H1 (cell line): ENCODE data around the gene IGFL2. TPM values are rescaled to one million over a fixed set of nuclear protein-coding genes. Genes with fewer than 3 reads are reported as not detected.
A peak's percentile ranks its signal among the peaks of the same experiment; 100 is the strongest.

Experiments used
- ASH2L ChIP-seq: fragments of 200-600, 300-600 bp; sonication (generic); IDR thresholded peaks from one replicate; pipeline ENCODE4 v1.7.1; 2017; ENCODE audit warnings: low read length
- ATF2 ChIP-seq: IDR thresholded peaks from 2 replicates; pipeline ENCODE4 v1.6.1; 2012; ENCODE audit warnings: low read length, inconsistent platforms
- EGR1 ChIP-seq: IDR thresholded peaks from 2 replicates; pipeline ENCODE4 v1.6.1; 2011; ENCODE audit warnings: low read depth, low read length, borderline replicate concordance
- MAX ChIP-seq: IDR thresholded peaks from 2 replicates; pipeline ENCODE4 v1.6.1; 2012; ENCODE audit warnings: inconsistent platforms
- PHF8 ChIP-seq: fragments of 200-600 bp; sonication (generic); conservative IDR thresholded peaks from 2 replicates; pipeline ENCODE4 v1.7.1; 2012; ENCODE audit warnings: low read depth, mild to moderate bottlenecking, inconsistent platforms, low read length, moderate library complexity
- POLR2A ChIP-seq, 2 experiments: IDR thresholded peaks; 1 replicate in 1 of 2; 2 replicates in 1 of 2; pipeline ENCODE4 v1.6.1; 2011; ENCODE audit warnings: low read depth in 2 of 2, low read length in 2 of 2, mild to moderate bottlenecking in 2 of 2; ENCODE audit errors: control extremely low read depth in 1 of 2
- POU5F1 ChIP-seq: IDR thresholded peaks from 2 replicates; pipeline ENCODE4 v1.6.1; 2011; ENCODE audit warnings: low read depth, mild to moderate bottlenecking, low read length, moderate library complexity
- RAD21 ChIP-seq, 2 experiments: IDR thresholded peaks in 1 of 2; conservative IDR thresholded peaks in 1 of 2; 2 replicates each; pipeline ENCODE4 v1.6.1; 2011; ENCODE audit warnings: low read depth in 2 of 2, low read length in 2 of 2, improper control_type of control experiment in 1 of 2, inconsistent platforms in 1 of 2, mild to moderate bottlenecking in 1 of 2, moderate library complexity in 1 of 2
- SUZ12 ChIP-seq: fragments of 200-600 bp; sonication (generic); IDR thresholded peaks from 2 replicates; pipeline ENCODE4 v1.6.1; 2012; ENCODE audit warnings: mild to moderate bottlenecking, inconsistent platforms, low read length, moderate library complexity, mixed read lengths
- TAF1 ChIP-seq: IDR thresholded peaks from 2 replicates; pipeline ENCODE4 v1.6.1; 2011; ENCODE audit warnings: mild to moderate bottlenecking, low read depth, low read length
- TBP ChIP-seq: IDR thresholded peaks from 2 replicates; pipeline ENCODE4 v1.6.1; 2011; ENCODE audit warnings: low read depth, low read length, improper control_type of control experiment
- polyA plus RNA-seq, 7 experiments: library from polyadenylated mRNA; depleted of rRNA in 3 of 7; stranded (reverse) in 5 of 7; unstranded in 2 of 7; fragments of >200 nt in 5 of 7; fragments of 200-250 nt in 2 of 7; gene quantifications; 1 replicate in 5 of 7; 2 replicates in 1 of 7; 4 replicates in 1 of 7; pipeline versions ENCODE4 v1.2.1 to v1.2.3, GENCODE V29; 2011 to 2013; ENCODE audit warnings: missing spikeins in 2 of 7, mixed read lengths in 2 of 7
- total RNA-seq: library from RNA; stranded (reverse); fragmentation: NEBNext Ultra II Directional; extraction: Animal tissue kit (Norgen Biotek cat#: 25700); gene quantifications from 2 replicates; pipeline ENCODE4 v1.2.1, GENCODE V29; 2021

IGFL2 gene
- total and polyA plus RNA-seq, 2 of the 8 experiments (the other 6 are each of a cell fraction or from before 2014, with no cell fraction given), result not detected

DNA sequence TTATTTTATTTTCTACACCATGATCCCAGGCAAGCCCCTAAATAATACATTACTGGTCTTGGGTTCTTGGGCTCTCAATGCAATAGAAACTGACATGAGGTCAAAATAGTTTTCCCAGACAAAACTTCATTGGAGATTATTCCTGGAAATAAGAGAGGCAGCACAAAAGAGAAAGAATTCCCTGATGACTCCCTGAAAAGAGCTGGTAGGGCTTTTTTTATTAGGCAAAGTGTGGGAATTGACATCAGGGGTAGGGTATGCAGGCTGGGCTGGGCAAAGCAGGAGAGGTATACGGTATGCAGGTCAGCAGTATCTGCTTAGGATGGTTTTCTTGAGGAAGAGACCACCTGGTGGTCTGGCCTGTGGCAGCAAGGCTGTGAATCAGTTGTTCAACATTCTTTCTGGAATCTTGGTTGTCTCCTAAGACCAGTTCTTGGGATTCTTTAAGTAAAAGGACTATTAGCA, 14.2 kb upstream of the IGFL2 start (continued):
- TF ChIP-seq SUZ12 (no peak), RAD21 (IDR thresholded peaks at IDR 0.05 in 1 of 2, conservative IDR thresholded peaks at IDR 0.05 in 1 of 2; ENCODE audit: low read depth in 2 of 2, low read length in 2 of 2) (peak in 1 of 2 experiments; percentile 12; a peak in 1 of 4 replicates), POU5F1 (no peak), TBP (no peak; the same call in 1 of the 2 replicates), EGR1 (no peak), MAX (0 out of 2 replicates have a peak, but pooled peaks have one; percentile 33), POLR2A (IDR thresholded peaks at IDR 0.05; ENCODE audit: control extremely low read depth in 1 of 2, low read depth in 2 of 2, low read length in 2 of 2) (peak in 1 of 2 experiments; percentile 40; a peak in 2 of 3 replicates), ASH2L (no peak), ATF2 (peak; percentile 81), PHF8 (no peak), TAF1 (no peak)
- TF ChIP-seq, all 59 proteins: peak for 6
